ENCODE results near the gene ANO7. TPM values are rescaled to one million over a fixed set of nuclear protein-coding genes. Genes with fewer than 3 reads are reported as not detected.

ANO7 gene
- total RNA-seq, 1 donor from 2014 or later = 2.1 TPM

DNA sequence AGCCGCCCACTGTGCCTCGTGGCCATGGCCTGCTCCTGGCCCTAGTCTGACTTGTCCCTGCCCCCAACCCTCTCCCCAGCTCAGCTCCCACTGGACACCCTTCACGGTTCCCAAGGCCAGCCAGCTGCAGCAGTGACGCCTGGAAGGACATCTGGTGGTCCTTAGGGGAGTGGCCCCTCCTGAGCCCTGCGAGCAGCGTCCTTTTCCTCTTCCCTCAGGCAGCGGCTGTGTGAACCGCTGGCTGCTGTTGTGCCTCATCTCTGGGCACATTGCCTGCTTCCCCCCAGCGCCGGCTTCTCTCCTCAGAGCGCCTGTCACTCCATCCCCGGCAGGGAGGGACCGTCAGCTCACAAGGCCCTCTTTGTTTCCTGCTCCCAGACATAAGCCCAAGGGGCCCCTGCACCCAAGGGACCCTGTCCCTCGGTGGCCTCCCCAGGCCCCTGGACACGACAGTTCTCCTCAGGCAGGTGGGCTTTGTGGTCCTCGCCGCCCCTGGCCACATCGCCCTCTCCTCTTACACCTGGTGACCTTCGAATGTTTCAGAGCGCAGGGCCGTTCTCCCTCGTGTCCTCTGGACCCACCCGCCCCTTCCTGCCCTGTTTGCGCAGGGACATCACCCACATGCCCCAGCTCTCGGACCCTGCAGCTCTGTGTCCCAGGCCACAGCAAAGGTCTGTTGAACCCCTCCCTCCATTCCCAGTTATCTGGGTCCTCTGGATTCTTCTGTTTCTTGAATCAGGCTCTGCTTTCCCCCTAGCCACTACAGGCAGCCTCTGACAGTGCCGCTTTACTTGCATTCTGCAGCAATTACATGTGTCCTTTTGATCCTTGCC is 35.8 kb downstream of the ANO7 start:
- Histone ChIP-seq H3K4me3 (no peak overlapping the region), H3K27ac (no peak overlapping the region), H3K4me1 (peaks cover 1% of the 10 kb centered on the region), H3K27me3 (no peaks in the 10 kb centered on the region), H3K9me3 (no peaks in the 10 kb centered on the region), H3K36me3 (peaks cover 36% of the 10 kb centered on the region)
- TF ChIP-seq, protein P1, sequence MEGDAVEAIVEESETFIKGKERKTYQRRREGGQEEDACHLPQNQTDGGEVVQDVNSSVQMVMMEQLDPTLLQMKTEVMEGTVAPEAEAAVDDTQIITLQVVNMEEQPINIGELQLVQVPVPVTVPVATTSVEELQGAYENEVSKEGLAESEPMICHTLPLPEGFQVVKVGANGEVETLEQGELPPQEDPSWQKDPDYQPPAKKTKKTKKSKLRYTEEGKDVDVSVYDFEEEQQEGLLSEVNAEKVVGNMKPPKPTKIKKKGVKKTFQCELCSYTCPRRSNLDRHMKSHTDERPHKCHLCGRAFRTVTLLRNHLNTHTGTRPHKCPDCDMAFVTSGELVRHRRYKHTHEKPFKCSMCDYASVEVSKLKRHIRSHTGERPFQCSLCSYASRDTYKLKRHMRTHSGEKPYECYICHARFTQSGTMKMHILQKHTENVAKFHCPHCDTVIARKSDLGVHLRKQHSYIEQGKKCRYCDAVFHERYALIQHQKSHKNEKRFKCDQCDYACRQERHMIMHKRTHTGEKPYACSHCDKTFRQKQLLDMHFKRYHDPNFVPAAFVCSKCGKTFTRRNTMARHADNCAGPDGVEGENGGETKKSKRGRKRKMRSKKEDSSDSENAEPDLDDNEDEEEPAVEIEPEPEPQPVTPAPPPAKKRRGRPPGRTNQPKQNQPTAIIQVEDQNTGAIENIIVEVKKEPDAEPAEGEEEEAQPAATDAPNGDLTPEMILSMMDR (IDR thresholded peaks at IDR 0.05) = no peak
- ATAC-seq = peak; percentile 57
- intact Hi-C loops (cut with DNase I) = no loop called here
- DNase-seq = no peak

DNA sequence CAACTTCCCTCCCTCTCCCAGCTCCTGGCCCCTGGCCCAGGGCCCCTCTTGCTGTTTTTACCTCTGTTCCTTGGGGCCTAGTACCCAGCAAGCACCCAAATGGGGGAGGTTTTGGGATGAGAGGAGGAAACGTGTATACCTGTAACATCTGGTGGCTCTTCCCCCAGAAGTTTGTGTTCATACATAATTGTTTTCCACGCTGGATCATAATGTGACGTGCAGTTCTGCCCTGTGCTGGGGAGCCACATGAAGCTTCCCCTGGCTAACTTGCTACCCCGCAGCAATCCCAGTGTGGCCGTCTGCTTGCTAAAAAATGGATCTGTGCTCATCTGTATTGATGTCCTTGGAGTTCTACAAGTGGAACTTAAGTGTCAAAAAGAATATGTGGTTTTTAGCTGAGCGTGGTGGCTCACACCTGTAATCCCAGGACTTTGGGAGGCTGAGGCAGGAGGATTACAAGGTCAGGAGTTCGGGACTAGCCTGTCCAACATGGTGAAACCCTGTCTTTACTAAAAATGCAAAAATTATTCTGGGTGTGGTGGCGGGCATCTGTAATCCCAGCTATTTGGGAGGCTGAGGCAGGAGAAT is 36.5 kb downstream of the ANO7 start:
- peaks cover 43% of the 10 kb centered on the region for H3K36me3 ChIP-seq
- ATAC-seq = no peak
- DNase-seq = no peak
- no peaks in the 10 kb centered on the region for H3K9me3 ChIP-seq
- intact Hi-C loops (cut with DNase I) = no loop called here
- no peak overlapping the region for H3K27ac ChIP-seq
- no peak overlapping the region for H3K4me3 ChIP-seq
- no peaks in the 10 kb centered on the region for H3K27me3 ChIP-seq
- TF ChIP-seq, protein P1 (IDR thresholded peaks at IDR 0.05) = no peak
- H3K4me1 ChIP-seq = no peaks in the 10 kb centered on the region

DNA sequence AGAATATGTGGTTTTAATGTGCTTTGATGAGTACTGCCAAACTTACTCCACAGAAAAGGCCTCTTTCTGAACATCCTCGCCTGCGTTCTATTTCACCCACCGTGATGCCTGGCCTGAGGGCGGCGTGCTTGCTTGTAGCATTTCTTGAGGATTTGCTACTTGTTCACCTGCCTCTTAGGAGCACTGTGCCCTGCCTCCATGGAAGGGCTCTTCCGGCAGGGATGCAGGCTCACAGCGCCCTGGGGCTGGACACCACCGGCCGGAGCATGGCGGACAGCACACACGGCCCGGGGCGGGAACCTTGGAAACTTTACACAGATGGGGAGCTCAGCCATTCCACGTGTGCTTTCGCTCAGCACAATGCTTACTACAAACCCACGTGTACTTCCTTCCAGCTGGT is 37.1 kb downstream of the ANO7 start:
- DNase-seq (no peak), ATAC-seq (no peak)
- Histone ChIP-seq H3K36me3 (peaks cover 49% of the 10 kb centered on the region), H3K27ac (no peak overlapping the region), H3K4me3 (no peak overlapping the region), H3K27me3 (no peaks in the 10 kb centered on the region), H3K9me3 (no peaks in the 10 kb centered on the region), H3K4me1 (no peaks in the 10 kb centered on the region)
- TF ChIP-seq, protein P1 (IDR thresholded peaks at IDR 0.05) = no peak
- intact Hi-C loops (cut with DNase I) = no loop called here

DNA sequence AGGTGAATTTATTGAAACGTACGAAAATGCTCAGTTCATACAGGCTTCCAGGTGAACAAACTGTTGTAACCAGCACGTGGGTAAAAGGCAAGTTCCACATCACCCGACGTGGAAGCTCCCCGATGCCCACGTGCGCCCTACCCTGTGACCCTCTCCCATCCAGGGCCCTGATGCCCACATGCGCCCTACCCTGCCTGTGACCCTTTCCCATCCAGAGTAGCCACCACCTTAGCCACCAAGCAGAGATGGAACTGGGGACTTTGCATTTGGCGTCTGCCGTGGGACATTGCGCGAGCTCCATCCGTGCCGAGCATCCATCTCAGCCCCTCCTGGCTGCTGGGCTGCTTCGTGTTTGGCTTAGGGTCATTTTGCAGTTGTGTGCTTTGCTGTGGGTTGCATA is 37.5 kb downstream of the ANO7 start:
- intact Hi-C loops (cut with DNase I) = no loop called here
- Histone ChIP-seq H3K4me3 (no peak overlapping the region), H3K4me1 (no peaks in the 10 kb centered on the region), H3K27me3 (no peaks in the 10 kb centered on the region), H3K36me3 (peaks cover 54% of the 10 kb centered on the region), H3K27ac (no peak overlapping the region), H3K9me3 (no peaks in the 10 kb centered on the region)
- no peak for DNase-seq
- no peak for ATAC-seq
- TF ChIP-seq, protein P1 (IDR thresholded peaks at IDR 0.05) = no peak

DNA sequence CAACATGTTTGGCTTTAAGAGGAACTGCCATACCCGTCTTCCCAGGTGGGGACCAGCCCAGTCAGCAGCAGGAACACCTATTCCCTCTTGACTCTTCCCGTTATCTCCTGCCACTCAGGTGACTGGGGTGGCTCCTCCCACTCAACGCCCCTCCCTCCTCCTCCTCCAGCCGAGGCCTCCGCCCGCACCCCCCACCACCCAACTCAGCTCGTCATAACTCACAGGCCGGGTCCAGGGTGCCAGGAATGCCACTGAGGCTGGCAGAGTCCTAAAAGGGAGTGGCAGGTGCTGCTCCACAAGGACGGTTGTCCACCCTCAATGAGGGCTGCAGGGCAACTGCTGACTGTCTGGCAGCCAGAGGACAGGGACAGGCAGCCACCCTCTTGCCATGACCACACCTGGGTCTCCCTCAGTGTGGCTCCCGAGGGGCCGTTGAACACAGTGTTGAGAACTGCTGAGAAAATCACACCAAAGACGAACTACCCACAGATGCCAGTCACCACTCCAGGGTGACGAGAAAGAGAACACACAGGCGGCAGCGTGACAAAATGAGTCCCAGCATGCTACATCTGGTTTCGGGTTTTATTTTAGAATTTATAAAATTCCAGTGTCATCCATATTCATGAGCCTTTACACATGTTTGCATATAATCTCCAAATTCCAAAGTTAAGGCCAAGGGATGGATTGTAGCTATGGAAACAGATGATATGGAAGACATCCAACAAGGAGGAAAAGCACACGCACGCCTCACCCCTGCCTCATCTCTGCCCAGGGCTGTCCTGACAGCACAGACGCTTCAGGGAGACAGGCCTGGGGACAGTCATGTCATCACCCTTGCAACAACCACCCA is 38.5 kb downstream of the ANO7 start:
- H3K27me3 ChIP-seq = no peaks in the 10 kb centered on the region
- no peak overlapping the region for H3K27ac ChIP-seq
- DNase-seq = no peak
- TF ChIP-seq, protein P1 (IDR thresholded peaks at IDR 0.05) = no peak
- H3K4me1 ChIP-seq = no peaks in the 10 kb centered on the region
- peaks cover 63% of the 10 kb centered on the region for H3K36me3 ChIP-seq
- H3K4me3 ChIP-seq = no peak overlapping the region
- intact Hi-C loops (cut with DNase I) = no loop called here
- no peaks in the 10 kb centered on the region for H3K9me3 ChIP-seq
- ATAC-seq = no peak
